ENCODE data around the gene ADK. TPM values are rescaled to one million over a fixed set of nuclear protein-coding genes. Genes with fewer than 3 reads are reported as not detected.

Gene ADK
- total RNA-seq, 1 experiment from 2014 or later = 26.8 TPM

DNA sequence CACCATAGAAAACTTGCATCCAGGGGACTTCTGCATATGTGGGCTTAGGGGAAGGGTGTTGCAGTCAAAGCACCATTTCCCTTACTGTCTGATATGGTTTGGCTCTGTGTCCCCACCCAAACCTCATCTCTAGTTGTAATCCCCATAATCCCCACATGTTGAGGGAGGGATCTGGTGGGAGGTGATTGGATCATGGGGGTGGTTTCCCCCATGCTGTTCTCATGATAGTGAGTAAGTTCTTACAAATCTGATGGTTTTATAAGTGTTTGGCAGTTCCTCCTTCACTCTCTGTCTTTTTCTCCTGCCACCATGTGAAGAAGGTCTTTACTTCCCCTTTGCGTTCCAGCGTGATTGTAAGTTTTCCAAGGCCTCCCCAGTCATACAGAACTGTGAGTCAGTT is 177.4 kb downstream of the ADK start:
- H3K27me3 Mint-ChIP-seq (ENCODE audit: low read depth) = no peaks in the 10 kb centered on the region
- no peaks in the 10 kb centered on the region for H3K4me1 Mint-ChIP-seq
- Histone ChIP-seq H3K23ac (ENCODE audit: insufficient read length, low read depth, low read length) (no peak overlapping the region), H2BK15ac (ENCODE audit: low read depth, low read length) (no peak overlapping the region), H3K79me2 (ENCODE audit: insufficient read depth, low read length) (no peaks in the 10 kb centered on the region), H2AFZ (ENCODE audit: low read length) (no peak overlapping the region), H3K9me3 (ENCODE audit: control insufficient read depth, low read depth, low read length) (no peaks in the 10 kb centered on the region), H3K23me2 (ENCODE audit: insufficient read length, low read depth, low read length, poor library complexity, severe bottlenecking) (no peaks in the 10 kb centered on the region), H3K27me3 (ENCODE audit: insufficient read depth, low read length) (no peaks in the 10 kb centered on the region), H2BK120ac (ENCODE audit: low read depth, low read length, poor library complexity, severe bottlenecking) (no peak overlapping the region), H3K56ac (ENCODE audit: insufficient read length, low read depth, low read length) (no peak overlapping the region), H3K4me2 (ENCODE audit: insufficient read depth, insufficient read length, low read length) (no peak overlapping the region), H3K27ac (ENCODE audit: insufficient read length, low read depth, low read length) (no peak overlapping the region), H4K91ac (ENCODE audit: insufficient read length, low read depth, low read length) (no peak overlapping the region), H4K5ac (ENCODE audit: insufficient read length, low read depth, low read length) (no peak overlapping the region), H4K8ac (replicated peaks; ENCODE audit: insufficient read length, low read depth, low read length) (no peak overlapping the region), H2BK5ac (ENCODE audit: insufficient read length, low read length) (no peak overlapping the region), H3K9ac (ENCODE audit: extremely low read depth, insufficient read length, low read length) (no peak overlapping the region), H2BK20ac (ENCODE audit: low read depth, low read length, poor library complexity, severe bottlenecking) (no peak overlapping the region), H2BK12ac (ENCODE audit: insufficient read length, low read depth, low read length) (no peak overlapping the region), H4K20me1 (ENCODE audit: control insufficient read depth, insufficient read depth, insufficient read length) (no peaks in the 10 kb centered on the region), H3K4ac (ENCODE audit: low read depth, low read length) (no peak overlapping the region), H3K4me1 (ENCODE audit: insufficient read depth, low read length) (no peaks in the 10 kb centered on the region), H3T11ph (ENCODE audit: low read length) (no peak overlapping the region), H3K18ac (ENCODE audit: insufficient read length, low read depth, low read length) (no peak overlapping the region), H3K79me1 (ENCODE audit: insufficient read depth, low read depth, low read length, poor library complexity, severe bottlenecking) (no peaks in the 10 kb centered on the region), H3K14ac (ENCODE audit: insufficient read depth, low read length) (no peak overlapping the region), H2AK5ac (ENCODE audit: insufficient read length, low read length) (no peak overlapping the region)
- DNase-seq = no peak
- TF ChIP-seq, protein P1, sequence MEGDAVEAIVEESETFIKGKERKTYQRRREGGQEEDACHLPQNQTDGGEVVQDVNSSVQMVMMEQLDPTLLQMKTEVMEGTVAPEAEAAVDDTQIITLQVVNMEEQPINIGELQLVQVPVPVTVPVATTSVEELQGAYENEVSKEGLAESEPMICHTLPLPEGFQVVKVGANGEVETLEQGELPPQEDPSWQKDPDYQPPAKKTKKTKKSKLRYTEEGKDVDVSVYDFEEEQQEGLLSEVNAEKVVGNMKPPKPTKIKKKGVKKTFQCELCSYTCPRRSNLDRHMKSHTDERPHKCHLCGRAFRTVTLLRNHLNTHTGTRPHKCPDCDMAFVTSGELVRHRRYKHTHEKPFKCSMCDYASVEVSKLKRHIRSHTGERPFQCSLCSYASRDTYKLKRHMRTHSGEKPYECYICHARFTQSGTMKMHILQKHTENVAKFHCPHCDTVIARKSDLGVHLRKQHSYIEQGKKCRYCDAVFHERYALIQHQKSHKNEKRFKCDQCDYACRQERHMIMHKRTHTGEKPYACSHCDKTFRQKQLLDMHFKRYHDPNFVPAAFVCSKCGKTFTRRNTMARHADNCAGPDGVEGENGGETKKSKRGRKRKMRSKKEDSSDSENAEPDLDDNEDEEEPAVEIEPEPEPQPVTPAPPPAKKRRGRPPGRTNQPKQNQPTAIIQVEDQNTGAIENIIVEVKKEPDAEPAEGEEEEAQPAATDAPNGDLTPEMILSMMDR (conservative IDR thresholded peaks at IDR 0.05) = no peak
- WGBS (ENCODE audit: extremely low coverage, insufficient read length, low lambda C conversion rate) = no CpG with 5 or more reads among the region's 2 CpGs
- H3K9me3 Mint-ChIP-seq = no peaks in the 10 kb centered on the region; a peak in 1 of 5 replicates
- no peak overlapping the region; a peak in 1 of 7 replicates for H3K27ac Mint-ChIP-seq
- no peak overlapping the region for H3K4me3 Mint-ChIP-seq
- H3K36me3 Mint-ChIP-seq (ENCODE audit: insufficient read depth in 1 of 3, low read depth in 3 of 3) = peaks cover 0 to 5% (median 4%) of the 10 kb centered on the region in 3 experiments; a peak in 3 of 7 replicates
